Measurements from ENCODE around the gene NPHP4.

NPHP4 gene

GRCh38 chr1:5890346-5891106 lies 101.7 kb downstream of the NPHP4 start:
- POLR2A ChIA-PET (ENCODE audit: low non-redundant PET) = no interaction called here
- CTCF ChIA-PET = no interaction called here
- no peak overlapping the region for H3K27ac ChIP-seq
- TF ChIP-seq CTCF (conservative IDR thresholded peaks at IDR 0.05; ENCODE audit: low read depth) = no peak
- no peak for DNase-seq (ENCODE audit: low spot score)

DNA sequence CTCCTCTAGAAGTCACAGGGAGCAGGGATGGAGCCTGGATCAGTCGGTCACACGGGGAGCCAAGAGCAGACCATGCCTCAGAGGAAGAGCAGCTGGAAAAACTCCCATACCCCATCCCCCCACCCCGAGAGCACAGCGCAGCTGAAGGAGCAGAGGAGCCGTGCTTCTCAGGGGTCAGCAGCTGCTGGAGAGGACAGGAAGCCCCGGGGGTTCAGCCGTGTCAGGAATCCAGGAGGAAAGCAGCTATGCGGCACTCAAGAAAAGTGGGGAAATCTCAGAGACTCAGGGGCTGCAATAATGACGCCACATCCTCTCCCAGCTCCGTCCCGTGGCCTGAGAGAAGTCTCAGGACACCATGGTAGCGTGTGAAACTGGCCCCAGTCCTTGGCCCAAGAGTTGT lies 102.3 kb downstream of the NPHP4 start:
- H3K27ac ChIP-seq = no peak overlapping the region
- ChIA-PET CTCF (no interaction called here), POLR2A (ENCODE audit: low non-redundant PET) (no interaction called here)
- no peak for DNase-seq (ENCODE audit: low spot score)
- TF ChIP-seq CTCF (conservative IDR thresholded peaks at IDR 0.05; ENCODE audit: low read depth) = no peak

DNA sequence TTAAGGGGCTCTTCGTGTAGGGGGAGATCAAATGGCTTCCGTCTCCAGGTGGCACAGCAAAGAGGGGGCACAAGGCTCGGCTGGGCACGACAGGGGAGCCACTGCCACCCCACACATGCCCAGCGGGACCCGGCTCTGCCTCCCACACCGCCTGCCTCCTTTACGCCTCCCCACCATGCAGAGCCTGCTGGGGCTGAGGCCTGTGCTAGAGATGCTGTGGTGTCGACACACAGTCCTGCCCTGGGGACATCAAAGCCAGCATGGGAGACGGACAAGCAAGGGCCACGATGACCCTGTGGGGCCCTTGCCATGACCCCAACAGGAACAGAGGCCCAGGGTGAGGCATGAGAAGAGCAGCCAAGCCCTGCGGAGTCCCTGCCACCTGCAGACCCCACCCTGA lies 102.8 kb downstream of the NPHP4 start:
- POLR2A ChIA-PET (ENCODE audit: low non-redundant PET) = no interaction called here
- CTCF ChIA-PET = no interaction called here
- TF ChIP-seq CTCF (conservative IDR thresholded peaks at IDR 0.05; ENCODE audit: low read depth) = no peak
- no peak for DNase-seq (ENCODE audit: low spot score)
- no peak overlapping the region for H3K27ac ChIP-seq

GRCh38 chr1:5888606-5889211 lies 103.5 kb downstream of the NPHP4 start:
- ChIA-PET POLR2A (ENCODE audit: low non-redundant PET) (no interaction called here), CTCF (no interaction called here)
- DNase-seq (ENCODE audit: low spot score) = no peak
- no peak for TF ChIP-seq CTCF (conservative IDR thresholded peaks at IDR 0.05; ENCODE audit: low read depth)
- no peak overlapping the region for H3K27ac ChIP-seq

- ChIA-PET CTCF (no interaction called here), POLR2A (ENCODE audit: low non-redundant PET) (no interaction called here)
- DNase-seq (ENCODE audit: low spot score) = no peak
- H3K27ac ChIP-seq = no peak overlapping the region
- TF ChIP-seq CTCF (conservative IDR thresholded peaks at IDR 0.05; ENCODE audit: low read depth) = no peak
These were observed 104.3 kb downstream of the NPHP4 start for GRCh38 chr1:5887971-5888361.

- H3K27ac ChIP-seq = no peak overlapping the region
- no peak for TF ChIP-seq CTCF (conservative IDR thresholded peaks at IDR 0.05; ENCODE audit: low read depth)
- CTCF ChIA-PET = no interaction called here
- POLR2A ChIA-PET (ENCODE audit: low non-redundant PET) = no interaction called here
- no peak for DNase-seq (ENCODE audit: low spot score)
These were observed 104.8 kb downstream of the NPHP4 start for GRCh38 chr1:5887349-5887970.

Data from RWPE1 (cell line).